Renal cortical epithelial cell (primary cell): ENCODE results near the gene SUGP1. TPM values are rescaled to one million over a fixed set of nuclear protein-coding genes. Genes with fewer than 3 reads are reported as not detected.

Source experiments
- DNase-seq: peaks from one replicate; pipeline ENCODE4 v3.0.0-alpha.2; 2011; ENCODE audit warnings: low read depth
- total RNA-seq: library from RNA; depleted of rRNA; stranded (reverse); fragments of >200 nt; gene quantifications from 2 replicates; pipeline ENCODE4 v1.2.3, GENCODE V29; 2014

SUGP1 gene
- total RNA-seq, 1 donor from 2014 or later: 21.4 TPM

DNA sequence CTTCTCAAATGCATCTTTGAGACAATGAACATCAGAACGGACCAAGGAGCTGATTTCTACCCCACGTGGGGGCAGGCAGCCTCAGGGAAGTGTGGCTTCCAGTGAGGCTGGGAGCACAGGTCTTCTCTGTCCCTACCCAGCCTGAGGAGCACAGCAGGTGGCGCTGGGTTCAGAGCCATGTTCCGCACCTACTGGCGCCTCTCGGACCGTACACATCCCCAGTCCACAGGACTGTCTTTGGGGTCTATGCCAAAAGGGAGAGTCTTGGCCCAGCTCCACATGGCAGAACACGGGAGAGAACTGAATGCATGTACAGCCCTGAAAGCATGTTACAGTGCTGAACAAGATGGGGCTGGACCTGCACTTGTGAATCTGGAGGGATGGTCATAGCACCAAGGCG is 22.6 kb downstream of the SUGP1 start:
- DNase-seq: no peak

DNA sequence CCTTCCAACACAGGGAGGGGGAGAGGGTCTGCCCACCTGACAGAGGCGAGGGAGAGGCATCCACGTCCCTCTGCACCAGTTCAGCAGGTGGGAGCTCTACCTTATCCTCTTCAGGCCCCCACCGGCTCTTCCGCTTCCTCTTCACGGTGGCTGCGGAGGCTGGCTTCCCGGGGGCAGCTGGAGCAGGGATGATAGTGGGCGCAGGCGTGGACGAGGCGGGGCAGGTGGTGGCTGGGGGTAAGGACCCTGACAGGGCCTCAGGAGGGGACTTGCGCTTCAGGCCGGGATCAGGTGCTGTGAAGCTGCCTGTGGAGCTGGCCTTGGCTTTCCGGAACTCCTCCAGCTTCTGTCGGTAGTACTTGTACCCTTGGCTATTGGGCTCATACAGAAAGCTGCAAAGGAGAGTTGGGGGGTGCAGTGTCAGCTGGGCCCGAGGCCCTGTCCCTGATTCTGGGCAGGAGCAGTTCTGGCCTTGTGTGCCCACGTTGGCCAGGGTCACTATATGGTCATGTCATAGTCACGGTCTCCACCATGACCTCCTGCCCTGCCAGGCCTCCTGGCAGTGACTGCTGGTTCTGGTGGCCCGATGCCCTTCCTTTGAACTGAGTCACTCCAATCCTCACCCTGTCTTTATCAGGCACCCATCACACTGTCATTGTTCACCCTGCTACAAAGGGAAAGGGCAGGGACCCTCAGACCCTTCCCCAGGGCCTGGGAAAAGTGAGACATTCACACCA is 23.2 kb downstream of the SUGP1 start:
- no peak for DNase-seq

DNA sequence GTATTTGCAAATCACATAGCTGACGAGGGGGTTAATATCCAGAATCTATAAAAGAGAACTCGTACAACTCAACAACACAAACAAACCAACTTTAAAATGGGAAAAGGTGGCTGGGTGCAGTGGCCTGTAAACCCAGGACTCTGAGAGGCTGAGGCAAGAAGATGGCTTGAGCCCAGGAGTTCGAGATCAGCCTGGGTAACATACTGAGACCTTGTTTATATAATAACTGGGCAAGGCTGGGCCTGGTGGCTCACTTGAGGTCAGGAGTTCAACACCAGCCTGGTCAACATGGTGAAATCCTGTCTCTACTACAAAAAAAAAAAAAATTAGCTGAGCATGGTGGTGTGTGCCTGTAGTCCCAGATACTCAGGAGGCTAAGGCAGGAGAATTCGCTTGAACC is 25.4 kb downstream of the SUGP1 start:
- no peak for DNase-seq

DNA sequence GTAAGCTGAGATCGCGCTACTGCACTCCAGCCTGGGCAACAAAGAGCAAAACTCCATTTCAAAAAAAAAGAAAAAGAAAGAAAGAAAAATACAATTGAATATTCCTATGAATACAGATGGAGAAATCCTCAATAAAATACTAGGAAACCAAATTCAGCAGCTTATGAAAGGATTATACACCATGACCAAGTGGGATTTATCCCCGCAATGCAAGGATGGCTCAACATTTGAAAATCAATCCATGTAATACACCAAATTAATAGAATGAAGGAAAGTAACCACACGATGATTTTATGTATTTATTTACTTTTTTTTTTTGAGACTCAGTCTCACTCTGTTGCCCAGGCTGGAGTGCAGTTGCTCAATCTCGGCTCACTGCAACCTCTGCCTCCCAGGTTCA is 27.7 kb downstream of the SUGP1 start:
- DNase-seq: no peak

DNA sequence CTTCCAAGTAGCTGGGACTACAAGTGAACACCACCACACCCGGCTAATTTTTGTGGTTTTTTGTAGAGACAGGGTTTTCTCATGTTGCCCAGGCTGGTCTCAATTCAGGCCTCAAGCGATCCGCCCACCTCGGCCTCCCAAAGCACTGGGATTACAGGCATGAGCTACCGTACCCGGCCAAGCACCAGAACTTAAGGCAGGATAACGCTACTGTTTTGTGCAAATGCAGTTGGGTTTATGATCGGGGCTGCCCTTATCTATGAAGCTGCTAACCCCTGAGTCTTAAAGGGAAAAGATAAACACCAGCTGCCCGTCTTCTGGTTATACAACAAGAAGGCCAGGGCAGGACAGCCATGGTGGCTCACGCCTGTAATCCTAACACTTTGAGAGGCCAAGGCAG is 34.6 kb downstream of the SUGP1 start:
- no peak for DNase-seq

DNA sequence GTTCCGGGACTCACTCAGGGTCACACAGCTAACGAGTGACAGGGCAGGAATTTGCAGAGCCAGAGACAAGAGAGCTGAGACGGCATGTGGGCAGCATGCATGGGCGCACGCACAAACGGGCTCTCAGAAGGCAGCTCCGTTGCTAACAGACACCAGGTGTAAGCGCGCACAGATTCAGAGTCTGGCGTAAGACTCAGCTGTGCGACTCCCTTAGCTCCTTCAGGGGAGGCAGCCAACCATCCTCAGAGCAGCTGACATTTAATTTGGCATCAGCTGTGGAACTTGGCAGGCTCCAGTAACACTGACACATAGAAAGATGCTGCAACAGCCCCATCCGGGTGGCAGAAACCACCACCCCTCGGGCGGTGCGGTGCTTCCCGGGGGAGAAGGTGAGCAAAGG is 39.7 kb downstream of the SUGP1 start:
- DNase-seq: no peak

DNA sequence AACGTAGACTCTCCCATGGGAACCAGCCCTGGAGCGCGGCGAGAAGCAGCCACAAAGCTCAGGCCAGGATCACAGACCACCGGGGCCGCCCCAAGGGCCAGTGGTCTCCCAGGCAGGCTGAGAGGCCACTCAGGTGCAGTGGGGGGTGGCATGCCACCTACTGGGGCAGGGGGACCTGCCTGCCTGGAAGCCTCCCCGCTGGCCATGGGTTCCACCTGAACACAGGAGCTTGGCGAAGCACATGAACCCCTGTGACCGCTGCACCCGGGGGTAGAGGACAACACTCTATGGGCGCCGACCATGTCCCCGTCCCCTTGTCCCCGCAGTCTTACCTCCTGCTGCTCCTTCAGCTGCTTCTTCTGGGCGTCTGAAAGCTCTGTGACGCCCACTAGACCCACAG is 40.5 kb downstream of the SUGP1 start:
- DNase-seq: no peak

DNA sequence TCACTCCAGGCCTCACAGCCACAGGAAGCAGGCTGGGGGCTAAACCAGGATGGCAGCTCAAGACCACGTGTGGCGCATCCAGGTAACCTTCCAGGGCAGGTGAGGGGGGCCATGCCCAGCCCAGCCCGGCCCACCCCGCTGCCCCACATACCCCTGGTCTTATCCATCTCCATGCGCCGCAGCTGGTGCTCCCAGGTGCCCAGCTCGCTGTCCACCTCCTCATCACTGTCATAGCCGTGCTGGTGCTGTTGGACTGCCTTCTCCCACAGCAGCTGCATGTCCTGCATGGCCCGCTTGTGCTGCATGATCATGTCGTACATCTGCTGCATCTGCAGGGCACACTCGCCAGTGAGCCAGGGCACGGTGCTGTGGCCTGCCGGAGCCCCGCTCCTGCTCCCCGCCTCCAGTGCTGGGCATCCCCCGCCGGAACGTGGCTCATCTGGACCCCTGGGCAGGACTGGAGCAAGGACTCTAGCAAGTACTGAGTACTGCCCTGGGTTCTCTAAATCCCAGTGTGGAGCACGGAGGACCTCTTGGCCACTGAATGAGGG is 41.2 kb downstream of the SUGP1 start:
- no peak for DNase-seq

DNA sequence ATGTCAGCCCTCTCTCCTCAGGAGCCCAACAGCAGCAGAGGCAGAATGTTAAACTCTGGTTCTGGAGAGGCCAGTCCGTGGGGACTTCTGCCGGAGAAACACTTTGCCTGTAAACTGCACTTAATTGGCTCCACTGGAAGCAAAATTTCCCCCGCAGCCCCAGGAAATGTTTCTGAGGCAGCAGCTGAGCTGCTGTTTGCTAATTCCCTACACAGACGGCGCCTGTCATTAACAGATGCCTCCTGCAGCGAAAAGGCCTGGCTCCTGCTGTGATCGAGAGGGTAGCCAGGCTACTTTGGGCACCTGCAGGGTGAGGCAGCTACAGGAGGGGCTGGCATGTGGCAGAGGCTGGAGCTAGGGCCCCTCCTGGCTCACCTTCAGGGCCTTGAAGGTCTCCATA is 42.0 kb downstream of the SUGP1 start:
- DNase-seq: no peak

DNA sequence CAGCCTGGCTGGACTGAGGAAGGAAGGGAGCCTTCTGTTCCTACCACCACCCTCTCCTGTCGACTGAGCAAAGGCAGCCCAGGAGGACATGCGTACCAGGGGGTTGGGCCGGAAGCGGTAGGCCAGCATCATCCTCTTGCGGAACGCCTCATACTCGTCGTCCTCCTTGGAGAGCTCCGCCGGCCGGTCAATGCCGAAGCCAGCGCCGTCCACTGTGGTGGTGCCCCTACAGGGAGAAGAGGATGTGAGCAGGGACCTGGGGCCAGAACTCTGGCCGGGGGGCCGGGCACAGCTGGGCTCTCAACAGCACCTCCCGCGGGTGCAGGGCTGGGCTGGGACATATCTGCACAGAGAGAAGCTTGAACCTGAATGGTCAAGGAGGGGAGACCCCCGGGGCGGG is 43.5 kb downstream of the SUGP1 start:
- DNase-seq: no peak

DNA sequence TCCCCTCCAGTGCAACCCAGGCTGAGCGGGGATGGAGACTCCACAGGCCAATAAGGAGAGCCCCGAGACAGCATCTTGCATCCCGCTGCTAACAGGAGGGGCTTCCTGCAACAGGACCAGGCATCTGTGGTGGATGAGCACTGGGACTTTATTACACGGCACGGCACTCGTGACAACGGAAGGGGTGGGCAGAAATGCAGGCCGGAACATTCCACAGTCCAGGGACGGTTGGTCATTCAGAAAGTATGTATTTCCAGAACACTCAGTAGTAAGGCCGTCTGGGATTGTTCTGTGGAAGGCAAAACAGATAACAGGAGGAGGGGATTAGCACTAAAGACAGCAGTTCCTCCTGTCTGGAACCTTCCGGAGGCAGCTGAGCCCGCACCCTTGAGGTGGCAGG is 43.9 kb downstream of the SUGP1 start:
- no peak for DNase-seq

DNA sequence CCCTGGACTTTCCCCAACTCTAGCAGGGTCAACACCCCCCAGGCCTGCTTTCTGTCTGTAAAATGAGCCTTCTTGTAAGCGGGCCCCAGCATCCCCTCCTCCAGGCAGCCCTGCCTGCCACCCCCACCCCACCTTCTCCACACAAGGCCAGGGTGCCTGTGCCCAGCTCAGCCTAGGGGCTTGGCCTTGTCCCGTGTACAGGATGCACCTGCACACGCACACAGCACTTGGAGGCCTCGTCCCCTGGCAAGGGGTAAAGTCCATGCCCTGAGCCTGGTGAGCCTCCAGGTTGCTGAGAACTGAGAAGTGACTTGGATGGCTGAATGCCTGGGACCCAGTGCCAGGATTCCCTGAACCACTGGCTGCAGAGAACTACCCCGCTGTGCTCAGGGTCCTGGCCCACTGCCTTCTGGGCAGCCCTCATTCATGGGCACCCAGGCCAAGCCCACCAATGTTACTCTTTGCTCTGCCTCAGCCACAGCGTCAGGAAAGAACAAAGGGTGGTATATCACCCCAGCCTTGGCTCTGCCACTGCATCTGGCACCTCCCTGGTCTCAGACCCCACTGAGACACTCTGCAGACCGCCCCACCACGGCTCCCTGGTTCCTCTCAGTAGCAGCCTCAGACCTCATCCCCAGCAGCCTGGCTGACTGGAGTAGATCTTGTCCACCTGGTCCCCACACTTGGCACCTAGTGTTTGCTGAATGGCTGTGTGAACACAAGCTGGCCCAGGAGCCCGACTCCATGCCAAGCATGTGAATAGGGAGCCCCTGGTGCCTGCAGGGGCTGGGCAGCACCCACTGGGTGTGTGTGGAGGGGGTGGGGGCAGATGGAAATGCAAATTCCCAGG is 45.4 kb downstream of the SUGP1 start:
- DNase-seq: no peak

DNA sequence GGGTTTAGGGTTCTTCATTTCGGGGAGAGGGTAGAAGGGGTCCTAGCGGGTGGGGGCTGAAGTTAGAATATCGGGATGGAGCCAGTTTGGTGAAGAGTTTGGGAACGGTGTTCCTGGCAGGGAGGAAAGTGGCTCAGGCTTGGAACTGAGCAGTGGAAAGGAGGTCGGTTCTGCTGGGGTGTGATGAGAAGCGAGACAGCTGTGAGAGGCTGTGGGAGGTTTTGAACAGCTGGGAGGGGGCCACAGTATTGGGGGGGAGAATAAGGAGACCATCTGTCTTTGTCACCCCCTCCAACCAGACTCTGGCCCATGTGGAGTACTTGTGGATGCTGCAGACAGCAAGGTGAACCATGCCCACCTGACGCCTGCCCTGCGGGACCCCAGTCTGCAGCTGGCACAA is 46.2 kb downstream of the SUGP1 start:
- no peak for DNase-seq

DNA sequence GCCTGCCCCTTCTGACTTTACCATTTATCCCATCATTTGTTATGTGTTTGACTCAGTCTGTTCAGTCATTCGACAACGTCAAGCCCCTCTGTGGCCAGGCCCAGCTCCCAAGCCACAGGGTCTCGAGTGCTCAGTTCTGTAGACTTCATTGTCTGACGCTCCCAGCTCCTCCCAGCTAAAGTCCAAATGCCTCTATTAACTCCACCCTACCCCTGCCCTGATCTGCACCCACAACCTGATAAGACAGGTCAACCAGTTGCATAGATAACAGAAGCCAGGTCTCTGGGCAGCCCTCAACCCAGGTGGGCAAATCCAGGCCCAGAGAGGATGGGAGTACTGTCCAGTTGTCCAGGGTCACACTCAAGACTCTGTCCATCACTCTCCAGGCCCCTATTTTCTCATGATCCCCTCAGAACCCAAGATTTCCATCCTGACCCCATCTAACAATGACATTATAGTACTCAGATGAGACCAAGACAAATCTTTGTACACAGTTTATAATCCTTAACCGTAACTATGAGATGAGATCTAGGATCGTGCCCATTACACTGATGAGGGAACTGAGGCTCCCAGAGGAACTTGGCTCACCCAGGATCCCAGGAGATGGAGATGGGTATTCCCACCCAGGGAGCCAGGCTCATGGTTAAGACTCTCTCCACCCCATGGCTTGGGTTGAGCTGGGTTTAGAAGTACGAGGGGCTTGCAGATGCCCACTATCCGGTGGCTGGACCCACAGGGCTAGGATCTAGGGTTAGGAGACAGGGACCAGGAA is 48.3 kb downstream of the SUGP1 start:
- no peak for DNase-seq

DNA sequence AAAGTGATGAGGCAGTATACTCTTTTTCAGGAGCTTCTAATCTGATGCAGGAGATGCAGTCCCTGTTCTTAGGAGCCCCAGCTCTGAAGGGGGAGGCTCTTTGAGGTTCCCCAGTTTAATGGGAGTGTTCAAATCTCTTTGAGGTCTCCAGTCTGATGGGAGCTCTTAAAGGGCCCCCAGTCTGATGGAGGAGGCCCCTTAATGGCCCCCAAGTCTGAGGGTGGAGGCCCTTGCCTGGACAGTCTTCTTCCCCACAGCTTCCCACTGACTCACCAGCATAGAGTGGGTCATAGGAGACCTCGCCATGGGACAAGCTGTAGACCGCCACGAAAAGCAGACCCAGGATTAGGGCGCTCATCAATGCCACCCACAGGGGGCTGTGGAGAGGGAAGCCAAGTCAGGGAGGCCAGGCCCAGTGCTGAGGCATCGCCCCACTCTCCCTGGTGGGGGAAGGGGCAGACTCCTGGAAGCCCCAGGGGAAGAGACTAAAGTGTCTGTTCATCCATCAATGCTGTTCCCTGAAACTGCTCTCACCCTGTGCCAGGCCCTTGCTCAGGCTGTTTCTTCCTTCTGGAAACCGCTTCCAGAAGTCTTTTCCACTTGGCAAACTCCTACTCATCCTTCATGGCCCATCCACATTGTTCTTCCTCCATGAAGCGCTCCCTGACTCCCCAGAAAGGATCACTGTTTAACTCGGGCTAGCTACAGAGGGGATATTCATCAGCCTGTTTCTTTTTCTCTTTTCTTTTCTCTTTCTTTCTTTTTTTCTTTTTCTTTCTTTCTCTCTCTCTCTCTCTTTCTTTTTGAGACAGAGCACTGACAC is 49.3 kb downstream of the SUGP1 start:
- DNase-seq: no peak

DNA sequence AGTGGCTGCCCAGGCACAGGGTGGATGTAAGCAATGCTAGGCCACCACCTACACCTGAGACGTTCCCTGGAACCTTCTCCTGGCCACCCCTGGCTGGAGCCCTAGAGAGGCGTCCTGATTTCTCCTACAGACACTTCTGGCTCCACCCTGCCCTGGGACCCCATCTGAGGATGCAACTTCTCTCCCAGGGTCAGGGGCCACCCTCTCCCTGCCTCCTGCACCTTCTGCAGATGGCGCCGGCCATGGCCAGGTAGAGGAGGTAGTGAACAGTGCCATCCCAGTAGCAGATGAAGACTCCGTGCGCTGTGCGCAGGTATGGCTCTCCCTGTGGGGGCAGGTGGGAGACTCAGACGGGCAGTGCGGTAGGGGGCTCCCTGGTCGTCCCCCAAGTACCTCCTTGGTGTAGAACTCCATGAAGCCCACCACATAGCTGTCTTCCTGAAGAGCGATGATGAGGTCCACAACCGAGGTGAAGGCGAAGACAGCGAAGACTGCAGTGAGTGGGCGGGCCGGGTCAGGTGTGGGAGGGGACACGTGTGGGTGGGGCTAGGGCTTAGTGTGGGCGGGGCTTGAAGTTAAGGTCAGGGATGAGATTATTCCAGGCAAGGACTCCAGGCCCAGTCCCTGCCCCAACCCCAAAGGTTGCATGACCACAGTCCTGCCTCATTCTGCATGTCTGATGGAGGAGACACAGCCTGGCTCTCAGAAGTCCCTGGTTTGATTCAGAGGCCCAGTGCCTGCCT is 50.2 kb downstream of the SUGP1 start:
- no peak for DNase-seq

DNA sequence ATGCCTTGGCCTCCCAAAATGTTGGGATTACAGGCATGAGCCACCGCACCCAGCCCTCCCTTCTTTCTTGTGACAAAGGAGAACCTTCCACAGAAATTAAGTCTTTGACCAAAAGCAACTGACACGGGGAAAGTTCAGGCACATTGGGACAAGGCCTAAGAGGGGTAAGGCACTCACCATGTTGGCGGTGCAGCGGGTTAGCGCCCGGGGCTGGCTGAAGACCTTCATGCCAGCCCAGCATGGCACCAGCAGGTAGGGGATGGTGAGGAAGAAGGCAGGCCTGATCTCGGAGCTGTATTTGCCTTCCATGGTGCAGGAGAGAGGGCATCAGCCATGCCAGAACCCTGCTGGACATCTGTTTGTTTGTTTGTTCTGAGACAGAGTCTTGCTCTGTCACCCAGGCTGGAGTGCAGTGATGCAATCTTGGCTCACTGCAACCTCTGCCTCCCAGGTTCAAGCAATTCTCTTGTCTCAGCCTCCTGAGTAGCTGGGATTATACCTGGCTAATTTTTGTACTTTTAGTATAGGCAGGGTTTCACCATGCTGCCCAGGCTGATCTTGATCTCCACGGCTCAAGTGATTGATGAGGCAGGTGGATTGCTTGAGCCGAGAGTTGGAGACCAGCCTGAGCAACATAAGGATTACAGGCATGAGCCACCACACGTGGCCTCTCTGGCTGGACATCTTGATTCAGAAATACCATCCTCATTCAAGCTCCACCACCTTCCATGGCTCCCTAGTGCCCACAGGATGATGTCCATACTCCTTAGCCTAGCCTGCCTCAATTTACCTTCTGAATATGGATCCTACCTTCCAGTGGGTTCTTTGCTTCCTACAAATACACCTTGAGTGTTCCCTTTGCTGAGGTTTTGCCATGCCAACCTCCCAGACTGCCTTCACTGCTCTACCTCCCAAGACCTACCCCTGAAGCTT is 51.6 kb downstream of the SUGP1 start:
- DNase-seq: no peak

DNA sequence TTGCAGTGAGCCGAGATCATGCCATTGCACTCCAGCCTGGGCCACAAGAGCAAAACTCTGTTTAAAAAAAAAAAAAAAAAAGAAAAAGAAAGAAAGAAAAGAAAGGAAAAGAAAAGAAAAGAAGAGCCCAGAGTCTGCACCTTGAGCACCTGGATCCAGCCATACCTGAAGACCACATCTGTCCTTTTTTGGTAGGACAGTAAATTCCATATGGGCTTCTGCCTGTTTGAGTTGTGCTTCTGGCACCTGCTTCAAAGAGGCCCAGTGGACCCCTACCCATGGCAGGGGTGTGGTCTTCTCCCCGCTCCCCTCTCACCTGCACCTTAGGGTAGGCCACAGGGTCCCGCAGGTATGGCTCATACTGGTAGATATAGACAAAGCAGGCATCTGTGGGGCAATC is 53.0 kb downstream of the SUGP1 start:
- DNase-seq: no peak

DNA sequence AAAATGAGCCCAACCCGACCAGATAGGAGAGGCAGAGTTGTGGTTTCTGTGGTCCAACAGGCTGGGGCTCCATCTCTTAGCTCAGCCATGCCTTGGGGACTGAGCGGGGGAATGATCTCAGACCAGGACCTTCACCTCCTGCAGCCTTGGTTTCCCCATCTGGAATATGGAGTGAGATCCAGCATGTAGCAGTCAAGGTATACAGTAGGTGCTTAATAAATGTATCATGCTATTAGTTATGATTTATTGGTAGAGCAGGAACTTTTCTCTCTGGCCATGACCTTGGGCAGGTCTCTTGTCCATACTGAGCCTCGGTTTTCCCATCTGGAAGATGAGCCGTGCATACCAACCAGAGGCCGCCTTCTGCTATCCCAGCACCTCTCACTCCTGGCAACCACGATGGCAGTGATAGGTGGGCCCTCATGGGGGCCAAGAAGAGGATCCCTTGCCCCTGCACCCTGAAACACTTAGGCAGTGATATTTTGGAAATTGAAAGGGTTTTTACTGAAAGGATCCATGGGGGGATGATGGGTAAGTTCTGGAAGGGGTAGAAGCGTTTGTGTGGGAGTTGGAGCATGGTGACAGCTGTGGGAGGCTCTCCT is 56.3 kb downstream of the SUGP1 start:
- no peak for DNase-seq
